Activated naive CD8-positive, alpha-beta T cell treated with anti-CD3 and anti-CD28 coated beads, Interleukin-2, amount 50 U/mL, for 24 hours (primary cell): Measurements from ENCODE around the gene ABCB4.

Experiments used
- ATAC-seq: fragments of 150-1000 bp; cut with Tn5 transposase; one replicate; pipeline ENCODE4 v1.10.0; 2021
- DNase-seq: peaks from one replicate; pipeline ENCODE4 v3.0.0; 2021
- H3K27ac Mint-ChIP-seq: one replicate; pipeline ENCODE4 v1.8.0; 2021; ENCODE audit warnings: mild to moderate bottlenecking, mixed read lengths
- H3K27me3 Mint-ChIP-seq: one replicate; pipeline ENCODE4 v1.8.0; 2021; ENCODE audit warnings: mixed read lengths
- H3K36me3 Mint-ChIP-seq: one replicate; pipeline ENCODE4 v1.8.0; 2021; ENCODE audit warnings: low read depth, mixed read lengths
- H3K4me1 Mint-ChIP-seq: one replicate; pipeline ENCODE4 v1.8.0; 2021; ENCODE audit warnings: mixed read lengths
- H3K4me3 Mint-ChIP-seq: one replicate; pipeline ENCODE4 v1.8.0; 2021; ENCODE audit warnings: mild to moderate bottlenecking, moderate library complexity, mixed read lengths
- H3K9me3 Mint-ChIP-seq: one replicate; pipeline ENCODE4 v1.8.0; 2021; ENCODE audit warnings: mixed read lengths

The ABCB4 gene

DNA sequence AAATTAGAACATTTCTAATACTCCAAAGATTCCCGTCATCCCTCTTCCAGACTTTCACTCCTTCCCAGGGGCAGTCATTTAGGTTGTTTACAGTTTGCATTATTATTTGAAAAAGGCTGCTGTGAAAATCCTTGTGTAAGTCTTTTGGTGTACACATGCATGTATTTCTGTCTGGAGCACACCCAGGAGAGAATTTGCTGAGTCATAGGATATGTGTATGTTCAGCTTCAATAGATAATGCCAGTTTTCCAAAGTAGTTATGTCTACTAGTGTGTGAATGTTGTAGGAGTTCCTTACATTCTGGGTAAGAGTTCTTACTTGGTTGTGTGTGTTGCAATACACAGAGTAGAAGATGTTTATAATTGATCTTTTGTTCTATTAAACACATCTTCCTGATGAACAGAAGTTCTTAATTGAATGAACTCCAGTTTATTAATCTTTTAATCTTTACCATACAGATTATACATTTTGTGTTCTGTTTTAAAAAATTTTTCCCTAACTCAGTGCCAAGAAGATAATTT, 104.8 kb downstream of the ABCB4 start:
- H3K4me3 Mint-ChIP-seq = no peak overlapping the region

DNA sequence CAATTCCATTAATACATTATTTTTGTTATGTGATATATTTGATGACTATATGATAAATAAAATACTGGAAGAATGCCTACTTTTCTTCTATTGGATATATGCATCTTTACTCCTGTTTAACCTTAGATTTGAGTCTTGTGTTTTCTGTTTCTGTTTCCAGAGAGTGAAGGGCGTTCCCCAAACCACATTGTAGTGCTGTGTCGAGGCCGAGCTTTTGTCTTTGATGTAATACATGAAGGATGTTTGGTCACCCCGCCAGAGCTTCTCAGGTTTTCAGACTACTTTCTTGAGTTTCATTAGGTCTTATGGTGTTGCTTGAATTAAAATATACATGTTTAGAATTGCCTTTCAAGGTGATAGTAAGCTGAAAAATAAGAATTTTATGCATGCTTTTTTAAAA, 106.3 kb downstream of the ABCB4 start:
- DNase-seq (peak; percentile 11), ATAC-seq (peak; percentile 71)
- H3K4me3 Mint-ChIP-seq = no peak overlapping the region
- peaks cover 4% of the 10 kb centered on the region for H3K4me1 Mint-ChIP-seq
- H3K27me3 Mint-ChIP-seq = no peaks in the 10 kb centered on the region
- H3K36me3 Mint-ChIP-seq = peaks cover 11% of the 10 kb centered on the region
- H3K9me3 Mint-ChIP-seq = no peaks in the 10 kb centered on the region
- peak overlapping the region; percentile 19 for H3K27ac Mint-ChIP-seq

More for the DNA sequence above, 104.8 kb downstream of the ABCB4 start:
- no peaks in the 10 kb centered on the region for H3K27me3 Mint-ChIP-seq
- no peak overlapping the region for H3K27ac Mint-ChIP-seq
- peaks cover 4% of the 10 kb centered on the region for H3K4me1 Mint-ChIP-seq
- H3K36me3 Mint-ChIP-seq = peaks cover 11% of the 10 kb centered on the region
- DNase-seq = no peak
- no peak for ATAC-seq
- H3K9me3 Mint-ChIP-seq = no peaks in the 10 kb centered on the region

DNA sequence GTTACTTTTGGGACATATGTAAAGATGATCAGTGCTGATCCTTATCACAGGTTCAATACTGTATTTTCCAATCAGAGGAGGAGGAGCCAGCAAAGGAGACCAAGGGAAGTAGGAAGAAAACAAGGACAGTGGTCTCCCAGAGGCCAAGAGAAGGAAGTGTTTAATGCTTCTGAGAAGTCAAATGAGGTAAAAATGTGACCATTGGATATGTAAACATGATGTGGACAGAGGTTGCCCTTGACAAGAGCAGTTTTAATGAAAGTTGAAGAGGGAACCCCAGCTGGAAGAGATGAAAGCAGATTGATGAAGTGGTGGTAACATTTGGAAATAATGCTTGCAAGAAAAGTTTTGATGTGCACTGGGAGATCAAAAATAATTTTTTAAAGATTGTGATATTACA, 111.2 kb downstream of the ABCB4 start:
- H3K27ac Mint-ChIP-seq = no peak overlapping the region
- no peaks in the 10 kb centered on the region for H3K27me3 Mint-ChIP-seq
- H3K4me1 Mint-ChIP-seq = peaks cover 4% of the 10 kb centered on the region
- no peaks in the 10 kb centered on the region for H3K36me3 Mint-ChIP-seq
- ATAC-seq (no peak), DNase-seq (no peak)
- H3K4me3 Mint-ChIP-seq = no peak overlapping the region
- H3K9me3 Mint-ChIP-seq = no peaks in the 10 kb centered on the region

DNA sequence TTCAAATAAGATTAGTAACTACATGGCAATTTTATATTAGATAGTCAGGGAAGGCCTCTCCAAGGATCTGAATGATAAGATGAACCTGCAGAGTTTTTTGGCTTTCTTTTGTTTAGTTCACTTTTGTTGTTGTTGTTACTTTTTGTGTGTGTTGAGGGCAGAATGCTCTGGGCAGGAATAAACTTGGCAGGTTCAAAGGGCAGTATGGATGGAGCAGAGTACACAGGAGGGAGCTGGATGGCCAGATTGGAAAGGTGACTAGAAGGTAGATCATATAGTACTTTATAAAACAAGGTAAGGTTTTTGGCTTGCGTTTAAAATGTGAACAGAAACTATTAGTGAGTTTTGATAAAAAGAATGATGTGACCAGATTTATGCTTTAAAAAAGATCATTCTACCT, 112.1 kb downstream of the ABCB4 start:
- no peaks in the 10 kb centered on the region for H3K4me1 Mint-ChIP-seq
- no peak overlapping the region for H3K27ac Mint-ChIP-seq
- DNase-seq (no peak), ATAC-seq (no peak)
- H3K27me3 Mint-ChIP-seq = no peaks in the 10 kb centered on the region
- peaks cover 2% of the 10 kb centered on the region for H3K36me3 Mint-ChIP-seq
- H3K4me3 Mint-ChIP-seq = no peak overlapping the region
- no peaks in the 10 kb centered on the region for H3K9me3 Mint-ChIP-seq

DNA sequence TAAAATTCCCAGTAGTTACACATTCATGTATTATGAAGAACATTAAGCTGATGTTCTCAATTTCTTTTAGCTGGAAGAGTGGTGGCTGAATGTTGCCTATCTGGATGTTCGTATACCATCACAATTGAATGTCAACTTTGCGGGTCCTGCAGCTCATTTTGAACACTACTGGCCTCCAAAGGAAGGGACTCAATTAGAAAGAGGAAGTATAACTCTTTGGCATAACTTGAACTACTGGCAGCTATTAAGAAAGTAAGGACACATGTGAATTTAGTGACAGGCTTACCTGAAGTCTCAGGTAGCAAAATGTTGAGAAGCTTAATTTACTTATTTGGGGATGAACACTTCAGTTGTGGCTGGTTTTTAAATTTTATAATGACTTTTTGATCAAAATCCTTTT, 114.2 kb downstream of the ABCB4 start:
- no peaks in the 10 kb centered on the region for H3K27me3 Mint-ChIP-seq
- peaks cover 12% of the 10 kb centered on the region for H3K36me3 Mint-ChIP-seq

DNA sequence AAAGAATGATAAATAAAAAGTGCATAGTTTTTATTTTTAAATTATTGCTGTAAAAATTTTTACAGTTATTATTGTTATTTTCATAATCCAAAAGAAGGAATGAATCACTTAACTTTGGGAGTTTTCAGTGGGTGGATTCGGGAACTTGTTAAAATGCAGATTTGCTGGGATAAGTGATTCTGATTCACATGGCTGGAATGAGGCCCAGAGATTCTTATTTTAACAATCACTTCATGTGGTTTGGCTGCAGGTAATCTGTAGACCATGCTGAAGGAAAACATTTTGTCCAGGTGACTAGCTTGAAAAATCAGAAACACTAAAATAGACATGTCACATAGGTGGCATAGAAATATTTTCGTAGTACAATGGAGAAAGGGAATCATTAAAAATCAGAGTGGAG, 116.1 kb downstream of the ABCB4 start:
- no peaks in the 10 kb centered on the region for H3K27me3 Mint-ChIP-seq
- H3K27ac Mint-ChIP-seq = no peak overlapping the region
- H3K36me3 Mint-ChIP-seq = peaks cover 30% of the 10 kb centered on the region
- H3K9me3 Mint-ChIP-seq = peaks cover 7% of the 10 kb centered on the region
- no peaks in the 10 kb centered on the region for H3K4me1 Mint-ChIP-seq
- ATAC-seq (no peak), DNase-seq (no peak)
- H3K4me3 Mint-ChIP-seq = no peak overlapping the region

More for the DNA sequence above, 114.2 kb downstream of the ABCB4 start:
- ATAC-seq (no peak), DNase-seq (no peak)
- peaks cover under 1% of the 10 kb centered on the region for H3K9me3 Mint-ChIP-seq
- no peaks in the 10 kb centered on the region for H3K4me1 Mint-ChIP-seq
- no peak overlapping the region for H3K4me3 Mint-ChIP-seq
- no peak overlapping the region for H3K27ac Mint-ChIP-seq

DNA sequence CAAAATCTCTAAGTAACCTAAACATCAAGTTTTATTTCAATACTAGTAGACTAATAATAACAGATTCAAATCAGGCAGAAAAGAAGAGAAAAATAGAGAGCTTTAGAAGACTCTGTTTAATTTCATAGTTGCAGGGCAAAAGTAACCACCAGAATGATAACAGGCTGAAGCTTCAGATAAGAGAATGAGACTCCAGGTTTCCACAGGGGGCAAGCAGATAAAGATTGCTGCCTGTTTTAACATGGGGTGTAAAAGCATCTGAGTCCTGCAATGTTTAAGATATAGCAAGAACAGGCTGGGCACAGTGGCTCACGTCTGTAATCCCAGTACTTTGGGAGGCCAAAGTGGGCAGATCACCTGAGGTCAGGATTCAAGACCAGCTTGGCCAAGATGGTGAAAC, 119.0 kb downstream of the ABCB4 start:
- no peaks in the 10 kb centered on the region for H3K4me1 Mint-ChIP-seq
- H3K9me3 Mint-ChIP-seq = peaks cover 7% of the 10 kb centered on the region
- DNase-seq = no peak
- peaks cover 52% of the 10 kb centered on the region for H3K36me3 Mint-ChIP-seq
- no peak for ATAC-seq
- H3K27me3 Mint-ChIP-seq = no peaks in the 10 kb centered on the region
- no peak overlapping the region for H3K4me3 Mint-ChIP-seq
- H3K27ac Mint-ChIP-seq = no peak overlapping the region

DNA sequence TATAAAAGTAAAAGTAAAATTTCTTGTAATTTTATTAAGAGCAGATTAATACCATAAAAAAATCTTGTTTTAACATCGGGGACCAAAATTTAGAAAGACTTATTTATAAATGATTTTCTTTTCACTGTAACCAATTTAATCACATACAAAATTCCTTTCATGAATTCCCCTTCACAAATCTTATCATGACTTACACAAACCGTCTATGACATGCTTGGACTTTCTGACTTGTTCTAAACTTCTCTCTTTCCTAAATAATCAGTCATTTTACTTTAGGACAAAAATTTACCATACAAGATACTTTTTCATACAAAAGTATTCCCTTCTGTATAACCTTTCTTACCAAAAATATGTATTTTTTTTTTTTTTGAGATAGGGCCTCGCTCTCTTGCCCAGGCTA, 120.7 kb downstream of the ABCB4 start:
- Mint-ChIP-seq H3K36me3 (peaks cover 60% of the 10 kb centered on the region), H3K27ac (no peak overlapping the region), H3K4me3 (no peak overlapping the region), H3K9me3 (peaks cover 7% of the 10 kb centered on the region), H3K27me3 (no peaks in the 10 kb centered on the region), H3K4me1 (no peaks in the 10 kb centered on the region)
- ATAC-seq = no peak
- DNase-seq = no peak
